ENCODE results near the gene ACKR4. TPM values are rescaled to one million over a fixed set of nuclear protein-coding genes. Genes with fewer than 3 reads are reported as not detected.

ACKR4 gene
- total RNA-seq, 1 experiment from 2014 or later = 4.9 TPM

GRCh38 chr3:132645058-132645457 is 48.0 kb downstream of the ACKR4 start:
- Mint-ChIP-seq H3K4me3 (ENCODE audit: low read depth, unreplicated experiment) (no peak overlapping the region), H3K27me3 (ENCODE audit: unreplicated experiment) (no peaks in the 10 kb centered on the region), H3K4me1 (ENCODE audit: low read depth, unreplicated experiment) (no peaks in the 10 kb centered on the region), H3K36me3 (ENCODE audit: insufficient read depth, unreplicated experiment) (no peaks in the 10 kb centered on the region), H3K27ac (ENCODE audit: unreplicated experiment) (no peak overlapping the region), H3K9me3 (ENCODE audit: low read depth, unreplicated experiment) (no peaks in the 10 kb centered on the region)
- CTCF ChIA-PET = no interaction called here
- BruUV-seq (replicated peaks) = no TSS peak
- no peak for DNase-seq
- intact Hi-C loops (cut with micrococcal nuclease; ENCODE audit: unreplicated experiment) = no loop called here
- no peak for TF ChIP-seq CTCF (IDR thresholded peaks at IDR 0.05; ENCODE audit: unreplicated experiment)

DNA sequence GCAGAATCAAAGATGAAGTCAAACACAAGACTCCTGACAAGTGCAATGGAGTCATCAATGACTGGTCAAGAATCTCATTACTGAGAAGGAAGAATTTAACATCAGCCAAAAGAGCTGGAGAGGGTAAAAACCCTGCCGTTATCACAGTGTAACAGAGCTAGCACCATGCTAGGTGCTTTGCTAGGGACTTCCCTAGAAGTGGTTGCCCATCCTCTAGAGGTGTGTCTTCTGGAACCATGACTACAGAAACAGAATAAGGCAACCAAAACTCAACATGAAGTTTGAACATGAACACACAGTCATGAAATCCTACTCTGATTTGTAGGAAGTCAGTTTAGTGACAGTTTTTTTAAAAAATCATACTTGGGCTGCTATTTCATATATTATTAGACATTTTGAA is 53.1 kb downstream of the ACKR4 start:
- CTCF ChIA-PET = interaction anchor here (0.5 kb wide), 1 partner anchor 450 kb away, joined by 7 read pairs; no protein-coding TSS in a partner anchor
- no peak for DNase-seq
- Mint-ChIP-seq H3K4me3 (ENCODE audit: low read depth, unreplicated experiment) (no peak overlapping the region), H3K27me3 (ENCODE audit: unreplicated experiment) (no peaks in the 10 kb centered on the region), H3K27ac (ENCODE audit: unreplicated experiment) (no peak overlapping the region), H3K36me3 (ENCODE audit: insufficient read depth, unreplicated experiment) (no peaks in the 10 kb centered on the region), H3K4me1 (ENCODE audit: low read depth, unreplicated experiment) (no peaks in the 10 kb centered on the region), H3K9me3 (ENCODE audit: low read depth, unreplicated experiment) (no peaks in the 10 kb centered on the region)
- no peak for TF ChIP-seq CTCF (IDR thresholded peaks at IDR 0.05; ENCODE audit: unreplicated experiment)
- BruUV-seq (replicated peaks) = no TSS peak
- intact Hi-C loops (cut with micrococcal nuclease; ENCODE audit: unreplicated experiment) = loop anchor here (10.0 kb wide), 1 partner anchor 395 kb away; no protein-coding TSS in a partner anchor

Other genes with a start within 250 kb of the ACKR4 start
- gene DNAJC13, start 179.8 kb upstream of the ACKR4 start, total RNA-seq (2022) = 72.4 and 75.6 TPM in 2 replicates
- gene ACAD11, start 62.5 kb downstream of the ACKR4 start, total RNA-seq (2022) = 14.6 and 16.3 TPM in 2 replicates
- 65.5 and 66.6 TPM in 2 replicates for gene UBA5, start 63.1 kb downstream of the ACKR4 start, total RNA-seq (2022)
- gene NPHP3, start 125.1 kb downstream of the ACKR4 start, total RNA-seq (2022) = 34.4 and 40.3 TPM in 2 replicates